ENCODE results near the gene COL27A1. TPM values are rescaled to one million over a fixed set of nuclear protein-coding genes. Genes with fewer than 3 reads are reported as not detected.

Gene COL27A1
- total RNA-seq, 1 donor from 2014 or later, result 8.9 TPM

- Histone ChIP-seq H3K4me1 (ENCODE audit: control insufficient read depth in 3 of 3, insufficient read depth in 3 of 3, low read length in 3 of 3) (peaks cover 43 to 64% (median 61%) of the 10 kb centered on the region in 3 donors), H3K9ac (ENCODE audit: low read depth in 1 of 3, low read length in 3 of 3) (no peak overlapping the region), H3K36me3 (ENCODE audit: control insufficient read depth in 3 of 3, insufficient read depth in 3 of 3, low read length in 3 of 3) (peaks cover 0 to 2% (median 0%) of the 10 kb centered on the region in 3 donors), H3K27me3 (ENCODE audit: control insufficient read depth in 3 of 3, insufficient read depth in 3 of 3, low read length in 3 of 3) (no peaks in the 10 kb centered on the region), H3K27ac (ENCODE audit: low read depth, low read length) (no peak overlapping the region), H3K4me3 (ENCODE audit: low read length in 3 of 3) (no peak overlapping the region), H3K9me3 (ENCODE audit: control insufficient read depth in 3 of 3, low read length in 3 of 3) (no peaks in the 10 kb centered on the region)
These were observed 57.5 kb downstream of the COL27A1 start for GRCh38 chr9:114212826-114213225.

GRCh38 chr9:114213566-114213965 lies 58.2 kb downstream of the COL27A1 start:
- no peak overlapping the region for H3K27ac ChIP-seq (ENCODE audit: low read depth, low read length)
- H3K36me3 ChIP-seq (ENCODE audit: control insufficient read depth in 3 of 3, insufficient read depth in 3 of 3, low read length in 3 of 3), result peaks cover 0 to 2% (median 0%) of the 10 kb centered on the region in 3 donors
- no peak overlapping the region for H3K9ac ChIP-seq (ENCODE audit: low read depth in 1 of 3, low read length in 3 of 3)
- H3K4me1 ChIP-seq (ENCODE audit: control insufficient read depth in 3 of 3, insufficient read depth in 3 of 3, low read length in 3 of 3), result peaks cover 39 to 59% (median 56%) of the 10 kb centered on the region in 3 donors
- no peaks in the 10 kb centered on the region for H3K9me3 ChIP-seq (ENCODE audit: control insufficient read depth in 3 of 3, low read length in 3 of 3)
- no peak overlapping the region for H3K4me3 ChIP-seq (ENCODE audit: low read length in 3 of 3)
- no peaks in the 10 kb centered on the region for H3K27me3 ChIP-seq (ENCODE audit: control insufficient read depth in 3 of 3, insufficient read depth in 3 of 3, low read length in 3 of 3)

DNA sequence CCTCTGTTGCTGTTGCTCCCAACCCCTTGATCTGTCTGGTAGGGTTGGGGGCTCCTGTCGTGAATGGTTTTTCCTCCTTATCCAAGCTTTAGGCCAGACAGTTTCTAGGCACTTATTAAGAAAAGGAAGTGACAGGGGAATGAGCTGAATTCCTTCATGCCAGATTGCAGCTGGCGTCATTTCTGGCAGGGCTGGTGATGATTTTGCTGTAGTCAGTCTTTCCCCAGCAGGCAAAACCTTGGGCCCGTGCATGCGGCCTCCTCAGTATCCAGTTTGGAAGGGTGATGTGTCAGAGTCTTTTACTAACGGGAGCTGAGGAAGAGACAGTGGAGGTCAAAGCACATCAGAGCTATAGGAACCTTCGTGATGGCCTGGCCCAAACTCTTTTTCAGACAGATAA lies 58.8 kb downstream of the COL27A1 start:
- Histone ChIP-seq H3K27me3 (ENCODE audit: control insufficient read depth in 3 of 3, insufficient read depth in 3 of 3, low read length in 3 of 3) (no peaks in the 10 kb centered on the region), H3K36me3 (ENCODE audit: control insufficient read depth in 3 of 3, insufficient read depth in 3 of 3, low read length in 3 of 3) (peaks cover 0 to 2% (median 0%) of the 10 kb centered on the region in 3 donors), H3K4me1 (ENCODE audit: control insufficient read depth in 3 of 3, insufficient read depth in 3 of 3, low read length in 3 of 3) (peaks cover 36 to 53% (median 50%) of the 10 kb centered on the region in 3 donors), H3K9ac (ENCODE audit: low read depth in 1 of 3, low read length in 3 of 3) (no peak overlapping the region), H3K4me3 (ENCODE audit: low read length in 3 of 3) (no peak overlapping the region), H3K27ac (ENCODE audit: low read depth, low read length) (no peak overlapping the region), H3K9me3 (ENCODE audit: control insufficient read depth in 3 of 3, low read length in 3 of 3) (no peaks in the 10 kb centered on the region)

DNA sequence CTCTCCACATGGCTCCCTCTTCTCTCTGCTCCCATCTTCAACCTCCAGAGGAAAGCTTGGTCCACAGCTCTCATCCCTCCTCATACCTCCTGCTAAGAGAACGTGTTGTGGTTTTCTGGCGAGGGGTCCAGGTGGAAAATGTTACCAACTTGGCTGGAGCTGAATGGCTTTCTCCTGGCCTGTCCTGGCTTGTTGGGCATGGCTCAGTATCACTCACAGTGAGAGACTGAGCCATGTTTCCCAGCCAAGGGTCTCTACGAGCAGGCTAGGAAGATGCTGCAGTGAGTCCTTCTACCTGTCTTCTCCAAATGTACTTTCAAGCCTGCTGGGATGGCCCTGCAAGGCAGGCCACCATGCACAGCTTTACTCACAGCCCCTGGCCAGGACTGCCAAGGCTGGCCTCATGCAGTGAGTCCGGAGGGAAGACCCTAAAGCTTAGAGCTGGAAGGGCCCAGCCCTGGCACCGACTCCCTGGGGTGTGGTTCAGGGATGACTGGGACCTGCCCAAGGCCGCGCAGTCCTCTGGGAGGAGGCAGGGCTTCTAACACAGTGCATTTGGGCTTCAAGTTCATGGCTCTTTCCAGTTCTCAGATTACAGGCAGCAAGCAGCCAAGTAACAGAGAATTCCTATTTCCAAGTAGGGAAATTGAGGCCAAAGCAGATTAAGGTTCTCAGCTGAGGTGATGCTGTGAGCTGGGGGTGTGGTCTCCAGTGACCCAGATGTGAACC lies 59.5 kb downstream of the COL27A1 start:
- Histone ChIP-seq H3K4me3 (ENCODE audit: low read length in 3 of 3) (no peak overlapping the region), H3K27ac (ENCODE audit: low read depth, low read length) (no peak overlapping the region), H3K9me3 (ENCODE audit: control insufficient read depth in 3 of 3, low read length in 3 of 3) (no peaks in the 10 kb centered on the region), H3K4me1 (ENCODE audit: control insufficient read depth in 3 of 3, insufficient read depth in 3 of 3, low read length in 3 of 3) (peaks cover 36 to 49% (median 46%) of the 10 kb centered on the region in 3 donors), H3K9ac (ENCODE audit: low read depth in 1 of 3, low read length in 3 of 3) (peak overlapping the region in 1 of 3 donors; percentile 25), H3K27me3 (ENCODE audit: control insufficient read depth in 3 of 3, insufficient read depth in 3 of 3, low read length in 3 of 3) (no peaks in the 10 kb centered on the region), H3K36me3 (ENCODE audit: control insufficient read depth in 3 of 3, insufficient read depth in 3 of 3, low read length in 3 of 3) (peaks cover 0 to 4% (median 0%) of the 10 kb centered on the region in 3 donors)

DNA sequence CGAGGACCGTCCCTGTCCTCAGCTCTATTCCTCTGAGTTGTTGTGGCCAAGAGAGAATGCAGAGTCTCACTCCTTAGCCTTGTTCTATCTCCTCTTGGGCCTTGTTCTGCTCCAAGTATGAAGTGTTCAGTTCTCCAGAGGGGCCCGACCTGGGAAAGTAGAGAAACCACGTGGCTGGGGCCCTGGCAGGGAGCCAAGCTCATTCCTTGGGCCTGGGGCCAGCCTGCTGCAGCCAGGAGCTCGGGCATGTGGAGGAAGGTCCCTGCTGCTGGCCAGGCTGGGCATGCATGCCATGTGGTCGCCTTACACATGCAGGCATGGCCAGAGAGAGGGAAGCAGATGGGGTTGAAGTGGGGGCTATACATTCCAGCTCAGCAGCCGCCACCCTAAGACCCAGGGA lies 60.7 kb downstream of the COL27A1 start:
- Histone ChIP-seq H3K27me3 (ENCODE audit: control insufficient read depth in 3 of 3, insufficient read depth in 3 of 3, low read length in 3 of 3) (no peaks in the 10 kb centered on the region), H3K9me3 (ENCODE audit: control insufficient read depth in 3 of 3, low read length in 3 of 3) (no peaks in the 10 kb centered on the region), H3K9ac (ENCODE audit: low read depth in 1 of 3, low read length in 3 of 3) (no peak overlapping the region), H3K36me3 (ENCODE audit: control insufficient read depth in 3 of 3, insufficient read depth in 3 of 3, low read length in 3 of 3) (peaks cover 0 to 4% (median 0%) of the 10 kb centered on the region in 3 donors), H3K27ac (ENCODE audit: low read depth, low read length) (no peak overlapping the region), H3K4me1 (ENCODE audit: control insufficient read depth in 3 of 3, insufficient read depth in 3 of 3, low read length in 3 of 3) (peaks cover 33 to 41% (median 40%) of the 10 kb centered on the region in 3 donors), H3K4me3 (ENCODE audit: low read length in 3 of 3) (no peak overlapping the region)

GRCh38 chr9:114216976-114217375 lies 61.6 kb downstream of the COL27A1 start:
- no peaks in the 10 kb centered on the region for H3K9me3 ChIP-seq (ENCODE audit: control insufficient read depth in 3 of 3, low read length in 3 of 3)
- H3K4me1 ChIP-seq (ENCODE audit: control insufficient read depth in 3 of 3, insufficient read depth in 3 of 3, low read length in 3 of 3), result peaks cover 28 to 34% (median 31%) of the 10 kb centered on the region in 3 donors
- peaks cover 0 to 4% (median 0%) of the 10 kb centered on the region in 3 donors for H3K36me3 ChIP-seq (ENCODE audit: control insufficient read depth in 3 of 3, insufficient read depth in 3 of 3, low read length in 3 of 3)
- no peak overlapping the region for H3K27ac ChIP-seq (ENCODE audit: low read depth, low read length)
- H3K27me3 ChIP-seq (ENCODE audit: control insufficient read depth in 3 of 3, insufficient read depth in 3 of 3, low read length in 3 of 3), result no peaks in the 10 kb centered on the region
- no peak overlapping the region for H3K4me3 ChIP-seq (ENCODE audit: low read length in 3 of 3)
- no peak overlapping the region for H3K9ac ChIP-seq (ENCODE audit: low read depth in 1 of 3, low read length in 3 of 3)

GRCh38 chr9:114218264-114219120 lies 63.2 kb downstream of the COL27A1 start:
- Histone ChIP-seq H3K4me3 (ENCODE audit: low read length in 3 of 3) (no peak overlapping the region), H3K9ac (ENCODE audit: low read depth in 1 of 3, low read length in 3 of 3) (no peak overlapping the region), H3K27me3 (ENCODE audit: control insufficient read depth in 3 of 3, insufficient read depth in 3 of 3, low read length in 3 of 3) (no peaks in the 10 kb centered on the region), H3K9me3 (ENCODE audit: control insufficient read depth in 3 of 3, low read length in 3 of 3) (no peaks in the 10 kb centered on the region), H3K4me1 (ENCODE audit: control insufficient read depth in 3 of 3, insufficient read depth in 3 of 3, low read length in 3 of 3) (peaks cover 23 to 30% (median 26%) of the 10 kb centered on the region in 3 donors), H3K27ac (ENCODE audit: low read depth, low read length) (no peak overlapping the region), H3K36me3 (ENCODE audit: control insufficient read depth in 3 of 3, insufficient read depth in 3 of 3, low read length in 3 of 3) (peaks cover 0 to 2% (median 0%) of the 10 kb centered on the region in 3 donors)

- peaks cover 0 to 2% (median 0%) of the 10 kb centered on the region in 3 donors for H3K36me3 ChIP-seq (ENCODE audit: control insufficient read depth in 3 of 3, insufficient read depth in 3 of 3, low read length in 3 of 3)
- H3K9ac ChIP-seq (ENCODE audit: low read depth in 1 of 3, low read length in 3 of 3), result no peak overlapping the region
These were observed 64.8 kb downstream of the COL27A1 start for GRCh38 chr9:114220061-114220541.

GRCh38 chr9:114221706-114222465 lies 66.5 kb downstream of the COL27A1 start:
- H3K27me3 ChIP-seq (ENCODE audit: control insufficient read depth in 3 of 3, insufficient read depth in 3 of 3, low read length in 3 of 3), result peaks cover 0 to 3% (median 0%) of the 10 kb centered on the region in 3 donors

More at GRCh38 chr9:114220061-114220541, 64.8 kb downstream of the COL27A1 start:
- H3K27ac ChIP-seq (ENCODE audit: low read depth, low read length), result no peak overlapping the region
- H3K27me3 ChIP-seq (ENCODE audit: control insufficient read depth in 3 of 3, insufficient read depth in 3 of 3, low read length in 3 of 3), result no peaks in the 10 kb centered on the region
- peaks cover 14 to 25% (median 17%) of the 10 kb centered on the region in 3 donors for H3K4me1 ChIP-seq (ENCODE audit: control insufficient read depth in 3 of 3, insufficient read depth in 3 of 3, low read length in 3 of 3)
- H3K4me3 ChIP-seq (ENCODE audit: low read length in 3 of 3), result no peak overlapping the region
- H3K9me3 ChIP-seq (ENCODE audit: control insufficient read depth in 3 of 3, low read length in 3 of 3), result no peaks in the 10 kb centered on the region

More at GRCh38 chr9:114221706-114222465, 66.5 kb downstream of the COL27A1 start:
- no peak overlapping the region for H3K4me3 ChIP-seq (ENCODE audit: low read length in 3 of 3)
- peaks cover 0 to 2% (median 0%) of the 10 kb centered on the region in 3 donors for H3K36me3 ChIP-seq (ENCODE audit: control insufficient read depth in 3 of 3, insufficient read depth in 3 of 3, low read length in 3 of 3)
- H3K9me3 ChIP-seq (ENCODE audit: control insufficient read depth in 3 of 3, low read length in 3 of 3), result no peaks in the 10 kb centered on the region
- no peak overlapping the region for H3K27ac ChIP-seq (ENCODE audit: low read depth, low read length)
- peaks cover 2 to 19% (median 10%) of the 10 kb centered on the region in 3 donors for H3K4me1 ChIP-seq (ENCODE audit: control insufficient read depth in 3 of 3, insufficient read depth in 3 of 3, low read length in 3 of 3)
- no peak overlapping the region for H3K9ac ChIP-seq (ENCODE audit: low read depth in 1 of 3, low read length in 3 of 3)

All from skeletal muscle tissue (tissue), 4 donors.